GM12878 (cell line): Measurements from ENCODE around the gene SPTBN2. TPM values are rescaled to one million over a fixed set of nuclear protein-coding genes. Genes with fewer than 3 reads are reported as not detected.

Experiments used
- ATAC-seq: fragments of 200-7000 bp; cut with Tn5 transposase; 3 replicates; pipeline ENCODE4 v1.9.1; 2020; ENCODE audit warnings: mild to moderate bottlenecking, moderate library complexity
- BruUV-seq: library from RNA; stranded (reverse); fragments of 400-500 nt; replicated peaks from 2 replicates; lab custom pipeline; 2021; lab: Mats Ljungman, UMichigan
- CTCF ChIA-PET: fragments of 300-600 bp; sonication (Branson Sonifier 250); formaldehyde crosslinking; extraction: SDS; loops from one replicate; lab custom pipeline; 2021; ENCODE audit warnings: inconsistent platforms; lab: Yijun Ruan, JAX
- POLR2A ChIA-PET: fragments of 350-600 bp; formaldehyde crosslinking; extraction: SDS; loops from one replicate; lab custom pipeline; 2021; ENCODE audit warnings: inconsistent platforms; lab: Charles Lee
- RAD21 ChIA-PET: fragments of 300-600 bp; sonication (Branson Sonifier 250); formaldehyde crosslinking; loops from one replicate; lab custom pipeline; 2023; ENCODE audit warnings: antibody characterized with exemption; ENCODE audit not compliant: unreplicated experiment; lab: Charles Lee
- SMC1A ChIA-PET: fragments of 300-600 bp; sonication (Branson Sonifier 250); formaldehyde crosslinking; loops from one replicate; lab custom pipeline; 2023; ENCODE audit not compliant: unreplicated experiment, uncharacterized antibody; lab: Charles Lee
- DNase-seq: peaks from one replicate; pipeline ENCODE4 v3.0.0-alpha.2; 2011; ENCODE audit warnings: low read depth, low spot score
- FAIRE-seq: peaks from 3 replicates; lab custom pipeline; 2011; peaks lifted over from hg19 to GRCh38; lab: Jason Lieb, UNC
- H2AFZ ChIP-seq: 2 replicates; pipeline ENCODE4 v1.6.0; 2011; ENCODE audit warnings: low read depth, low read length, control low read depth; ENCODE audit not compliant: control insufficient read depth
- H3K27ac ChIP-seq: 2 replicates; pipeline ENCODE4 v1.5.1; 2011; ENCODE audit warnings: control low read depth; ENCODE audit not compliant: control insufficient read depth, insufficient read depth
- H3K27me3 ChIP-seq, 2 experiments: replicated peaks in 1 of 2; 2 replicates each; pipeline versions ENCODE4 v1.6.0 to v1.6.1; 2011; ENCODE audit warnings: low read length in 1 of 2; ENCODE audit not compliant: control insufficient read depth in 2 of 2, insufficient read depth in 2 of 2
- H3K36me3 ChIP-seq, 2 experiments: 2 replicates each; pipeline ENCODE4 v1.5.1; 2011; ENCODE audit warnings: low read length in 1 of 2; ENCODE audit not compliant: control insufficient read depth in 2 of 2, insufficient read depth in 2 of 2
- H3K4me1 ChIP-seq: 2 replicates; pipeline ENCODE4 v1.6.1; 2011; ENCODE audit warnings: mild to moderate bottlenecking, low read length, moderate library complexity, mixed read lengths; ENCODE audit not compliant: control insufficient read depth, insufficient read depth
- H3K4me2 ChIP-seq: 2 replicates; pipeline ENCODE4 v1.6.0; 2011; ENCODE audit warnings: control low read depth; ENCODE audit not compliant: control insufficient read depth, insufficient read depth
- H3K4me3 ChIP-seq: fragments of 200-600 bp; sonication (generic); 2 replicates; pipeline ENCODE4 v1.5.1; 2016
- H3K79me2 ChIP-seq: 2 replicates; pipeline ENCODE4 v1.6.0; 2011; ENCODE audit warnings: low read length; ENCODE audit not compliant: control insufficient read depth, insufficient read depth
- H3K9ac ChIP-seq: 2 replicates; pipeline ENCODE4 v1.8.0; 2011; ENCODE audit warnings: low read length, control low read depth, mixed read lengths; ENCODE audit not compliant: control insufficient read depth, insufficient read depth
- H3K9me3 ChIP-seq: replicated peaks from 3 replicates; pipeline ENCODE4 v1.5.1; 2011; ENCODE audit warnings: mild to moderate bottlenecking, low read length; ENCODE audit not compliant: control insufficient read depth, insufficient read depth
- H4K20me1 ChIP-seq: 2 replicates; pipeline ENCODE4 v1.6.0; 2011; ENCODE audit not compliant: control insufficient read depth, insufficient read depth
- CBFB ChIP-seq: IDR thresholded peaks from 2 replicates; pipeline ENCODE4 v1.6.1; 2016; ENCODE audit warnings: antibody characterized with exemption, low read depth
- CBX3 ChIP-seq: fragments of 200-600 bp; sonication (generic); IDR thresholded peaks from 2 replicates; pipeline ENCODE4 v1.6.1; 2016; ENCODE audit warnings: low read depth, borderline replicate concordance
- EGR1 ChIP-seq, 2 experiments: IDR thresholded peaks; 1 replicate in 1 of 2; 2 replicates in 1 of 2; pipeline ENCODE4 v1.6.1; 2011 to 2012; ENCODE audit warnings: low read depth in 2 of 2, low read length in 2 of 2, borderline replicate concordance in 1 of 2, mild to moderate bottlenecking in 1 of 2, moderate library complexity in 1 of 2
- EP300 ChIP-seq, 2 experiments: fragments of 150-350 bp in 1 of 2; IDR thresholded peaks; 2 replicates each; pipeline ENCODE4 v1.6.1; 2011 to 2012; ENCODE audit warnings: low read depth in 2 of 2, low read length in 2 of 2, borderline replicate concordance in 1 of 2, improper control_type of control experiment in 1 of 2, inconsistent platforms in 1 of 2; ENCODE audit not compliant: control insufficient read depth in 1 of 2
- EZH2 ChIP-seq: IDR thresholded peaks from 2 replicates; pipeline ENCODE4 v1.6.1; 2012; ENCODE audit warnings: low read depth, mild to moderate bottlenecking, control low read depth, inconsistent platforms, low read length, borderline replicate concordance; ENCODE audit not compliant: control insufficient read depth
- KLF5 ChIP-seq: fragments of 450-650 bp; IDR thresholded peaks from 2 replicates; pipeline ENCODE4 v1.6.1; 2014; ENCODE audit warnings: mild to moderate bottlenecking; ENCODE audit not compliant: partially characterized antibody
- MEF2B ChIP-seq: fragments of 450-650 bp; IDR thresholded peaks from 2 replicates; pipeline ENCODE4 v1.6.1; 2018; ENCODE audit warnings: mild to moderate bottlenecking, moderate library complexity; ENCODE audit not compliant: partially characterized antibody, poor library complexity, severe bottlenecking
- MTA2 ChIP-seq: fragments of 450-650 bp; IDR thresholded peaks from 2 replicates; pipeline ENCODE4 v1.6.1; 2016; ENCODE audit warnings: low read depth, mild to moderate bottlenecking, moderate library complexity
- NFXL1 ChIP-seq: fragments of 450-650 bp; IDR thresholded peaks from 2 replicates; pipeline ENCODE4 v1.6.1; 2017; ENCODE audit warnings: antibody characterized with exemption, mild to moderate bottlenecking, borderline replicate concordance
- NR2F1 ChIP-seq: fragments of 450-650 bp; conservative IDR thresholded peaks from 2 replicates; pipeline ENCODE4 v1.6.1; 2017; ENCODE audit warnings: mild to moderate bottlenecking
- WRNIP1 ChIP-seq: IDR thresholded peaks from 2 replicates; pipeline ENCODE4 v1.6.1; 2011; ENCODE audit warnings: low read depth, low read length, improper control_type of control experiment, borderline replicate concordance
- WGBS: methylation state at CpG from one replicate; pipeline ENCODE4 v1.1.6; 2016; ENCODE audit warnings: low lambda C conversion rate; ENCODE audit not compliant: insufficient replicate concordance, insufficient coverage; ENCODE audit errors: missing lambda C conversion rate; 5-methylcytosine and 5-hydroxymethylcytosine counted together
- in situ Hi-C: fragments of 300-500 bp; cut with MboI; formaldehyde crosslinking; loops from 9 replicates; pipeline ENCODE4 v1.14.3; 2018; ENCODE audit warnings: mixed read lengths
- intact Hi-C: fragments of 100-400 bp; cut with micrococcal nuclease; formaldehyde crosslinking; loops from one replicate; pipeline ENCODE4 v1.14.2; 2022; ENCODE audit not compliant: unreplicated experiment
- polyA plus RNA-seq, 11 experiments: library from polyadenylated mRNA; depleted of rRNA in 4 of 11; unstranded in 6 of 11; stranded (reverse) in 5 of 11; fragments of >200 nt; fragmentation: Nextera tagmentation in 4 of 11; fragmentation: Illumina TruSeq in 1 of 11; extraction: Ambion mirVana in 4 of 11; extraction: Trizol in 1 of 11; gene quantifications; 1 replicate in 1 of 11; 2 replicates in 10 of 11; pipeline versions ENCODE4 v1.2.1 to v1.2.3, GENCODE V29; 2011 to 2016; ENCODE audit warnings: inconsistent platforms in 2 of 11, missing spikeins in 2 of 11, low read depth in 1 of 11
- total RNA-seq, 4 experiments: library from RNA; depleted of rRNA in 3 of 4; stranded (reverse); fragments of >200 nt in 3 of 4; fragmentation: Illumina TruSeq in 1 of 4; extraction: Trizol in 1 of 4; gene quantifications; 2 replicates each; pipeline versions ENCODE4 v1.2.1 to v1.2.3, GENCODE V29; 2013 to 2021
- TF ChIP-seq, protein P1 (sequence below): IDR thresholded peaks from 2 replicates; pipeline ENCODE4 v1.6.1; 2012; ENCODE audit warnings: low read depth, low read length, improper control_type of control experiment
- TF ChIP-seq, protein P2 (sequence below): fragments of 450-650 bp; IDR thresholded peaks from 2 replicates; pipeline ENCODE4 v1.6.1; 2017; ENCODE audit warnings: low read depth, mild to moderate bottlenecking, moderate library complexity

Gene SPTBN2
- total and polyA plus RNA-seq, 10 of the 15 experiments (the other 5 are each of a cell fraction or from before 2014, with no cell fraction given) = 0.38 to 1.0 (median 0.69) TPM; not detected in 5

DNA sequence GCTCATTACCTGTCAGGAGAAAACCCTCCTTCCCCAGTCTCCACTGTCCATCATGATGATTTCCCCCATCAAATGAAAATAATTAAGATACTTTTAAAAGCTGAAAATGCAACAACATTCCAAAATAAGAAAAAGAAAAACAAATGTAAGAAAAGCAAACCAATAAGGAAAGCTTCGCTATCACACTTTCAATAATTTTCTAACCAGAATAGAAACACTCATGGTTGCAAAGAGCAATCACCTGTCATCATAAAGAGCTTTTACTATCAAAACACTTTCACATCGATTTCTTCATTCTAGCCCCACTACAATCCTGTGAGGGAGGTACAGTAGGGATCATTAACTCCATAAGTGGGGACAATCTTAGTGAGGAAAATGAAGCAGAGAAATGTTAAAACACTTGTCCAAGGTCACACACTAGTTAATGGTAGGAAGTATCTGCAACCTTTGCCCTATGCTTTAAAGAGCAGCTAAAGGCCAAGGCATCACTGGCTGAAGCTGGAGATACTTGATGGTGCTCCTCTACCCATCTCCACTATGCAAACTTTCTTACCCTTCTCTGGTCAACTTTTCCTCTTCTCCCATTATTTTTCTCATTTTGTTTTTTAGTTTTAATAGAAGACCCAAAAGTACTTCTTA, 53.9 kb downstream of the SPTBN2 start:
- WGBS = 70% methylated on average over 2 of the region's 2 CpGs
- H3K9me3 ChIP-seq = no peaks in the 10 kb centered on the region
- no TSS peak for BruUV-seq
- ATAC-seq (no peak), FAIRE-seq (no peak), DNase-seq (no peak)
- peak overlapping the region; percentile 15 for H3K4me2 ChIP-seq
- ChIA-PET SMC1A (interaction anchor here (0.8 to 1.9 kb wide), 7 partner anchors 10 to 97 kb away, joined by 3 to 6 read pairs (median 3); partner anchors contain the start of gene RBM4), RAD21 (interaction anchor here (1.2 to 1.4 kb wide), 2 partner anchors 37 to 56 kb away, joined by 3 to 5 read pairs; partner anchors contain the start of gene RBM4), CTCF (interaction anchor here (0.6 to 2.1 kb wide), 6 partner anchors 48 to 289 kb away, joined by 3 to 6 read pairs (median 3); no protein-coding TSS in a partner anchor), POLR2A (interaction anchor here (0.7 kb wide), 1 partner anchor 203 kb away, joined by 3 read pairs; no protein-coding TSS in a partner anchor)
- peaks cover 9% of the 10 kb centered on the region for H3K4me1 ChIP-seq
- H3K9ac ChIP-seq = no peak overlapping the region
- H3K27me3 ChIP-seq = no peaks in the 10 kb centered on the region
- no peak overlapping the region for H3K27ac ChIP-seq
- 0 out of 4 replicates have a peak, but pooled peaks cover 0 to 3% of the 10 kb centered on the region in 2 experiments for H3K36me3 ChIP-seq
- H3K4me3 ChIP-seq = peak overlapping the region; percentile 1; the same call in 1 of the 2 replicates
- intact Hi-C loops = loop anchor here (5.0 to 10.0 kb wide), 2 partner anchors 83 to 240 kb away; partner anchors contain the start of genes CCDC87, CCS and MRPL11
- peaks cover 25% of the 10 kb centered on the region for H3K79me2 ChIP-seq
- H4K20me1 ChIP-seq = no peaks in the 10 kb centered on the region
- TF ChIP-seq NR2F1 = no peak
- no peak for TF ChIP-seq NFXL1
- TF ChIP-seq CBX3 = no peak
- no peak for TF ChIP-seq CBFB
- no peak for TF ChIP-seq KLF5
- no peak for TF ChIP-seq MEF2B
- no peak for TF ChIP-seq WRNIP1
- TF ChIP-seq EGR1 (IDR thresholded peaks at IDR 0.05; ENCODE audit: borderline replicate concordance in 1 of 2, low read depth in 2 of 2, low read length in 2 of 2) = no peak
- no peak for TF ChIP-seq MTA2
- TF ChIP-seq, protein P1, sequence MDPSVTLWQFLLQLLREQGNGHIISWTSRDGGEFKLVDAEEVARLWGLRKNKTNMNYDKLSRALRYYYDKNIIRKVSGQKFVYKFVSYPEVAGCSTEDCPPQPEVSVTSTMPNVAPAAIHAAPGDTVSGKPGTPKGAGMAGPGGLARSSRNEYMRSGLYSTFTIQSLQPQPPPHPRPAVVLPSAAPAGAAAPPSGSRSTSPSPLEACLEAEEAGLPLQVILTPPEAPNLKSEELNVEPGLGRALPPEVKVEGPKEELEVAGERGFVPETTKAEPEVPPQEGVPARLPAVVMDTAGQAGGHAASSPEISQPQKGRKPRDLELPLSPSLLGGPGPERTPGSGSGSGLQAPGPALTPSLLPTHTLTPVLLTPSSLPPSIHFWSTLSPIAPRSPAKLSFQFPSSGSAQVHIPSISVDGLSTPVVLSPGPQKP = no peak
- TF ChIP-seq EZH2 = no peak
- no peak for TF ChIP-seq EP300 (IDR thresholded peaks at IDR 0.05; ENCODE audit: borderline replicate concordance in 1 of 2, control insufficient read depth in 1 of 2, low read depth in 2 of 2, low read length in 2 of 2)
- TF ChIP-seq, protein P2, sequence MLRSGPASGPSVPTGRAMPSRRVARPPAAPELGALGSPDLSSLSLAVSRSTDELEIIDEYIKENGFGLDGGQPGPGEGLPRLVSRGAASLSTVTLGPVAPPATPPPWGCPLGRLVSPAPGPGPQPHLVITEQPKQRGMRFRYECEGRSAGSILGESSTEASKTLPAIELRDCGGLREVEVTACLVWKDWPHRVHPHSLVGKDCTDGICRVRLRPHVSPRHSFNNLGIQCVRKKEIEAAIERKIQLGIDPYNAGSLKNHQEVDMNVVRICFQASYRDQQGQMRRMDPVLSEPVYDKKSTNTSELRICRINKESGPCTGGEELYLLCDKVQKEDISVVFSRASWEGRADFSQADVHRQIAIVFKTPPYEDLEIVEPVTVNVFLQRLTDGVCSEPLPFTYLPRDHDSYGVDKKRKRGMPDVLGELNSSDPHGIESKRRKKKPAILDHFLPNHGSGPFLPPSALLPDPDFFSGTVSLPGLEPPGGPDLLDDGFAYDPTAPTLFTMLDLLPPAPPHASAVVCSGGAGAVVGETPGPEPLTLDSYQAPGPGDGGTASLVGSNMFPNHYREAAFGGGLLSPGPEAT = no peak
- in situ Hi-C loops = no loop called here
- H2AFZ ChIP-seq = no peak overlapping the region
